ENCODE results near the gene DENND1A.

Gene DENND1A

DNA sequence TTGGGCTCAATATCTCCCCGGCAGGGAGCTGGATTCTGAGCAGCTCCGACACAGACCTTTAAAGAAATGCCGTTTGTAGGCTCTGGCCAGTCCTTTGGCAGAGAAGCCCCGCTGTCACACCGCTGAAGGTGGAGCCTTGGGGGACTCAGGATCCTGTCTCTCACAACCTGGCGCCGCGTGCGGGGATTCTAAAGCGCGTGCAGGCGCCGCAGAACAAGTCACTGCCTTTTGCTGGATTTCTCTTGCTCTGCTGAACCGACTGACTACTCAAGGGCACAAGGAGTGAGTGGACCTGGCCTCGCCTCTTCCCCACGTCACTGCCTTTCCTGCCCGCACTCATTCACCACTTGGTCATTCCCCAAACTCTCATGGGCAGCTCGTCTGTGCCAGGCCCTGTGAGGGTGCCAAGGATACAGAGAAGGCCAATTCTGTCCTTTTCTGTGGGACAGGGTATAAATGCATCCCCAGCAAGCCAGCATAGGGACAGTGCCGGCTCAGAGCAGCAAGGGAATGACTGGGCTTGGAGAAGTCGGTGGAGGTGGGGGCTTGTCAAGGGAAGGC is 504.6 kb downstream of the DENND1A start:
- no peak for TF ChIP-seq ZNF274 (IDR thresholded peaks at IDR 0.05; ENCODE audit: low read depth, low read length)
- no peak overlapping the region for H3K4me3 ChIP-seq (ENCODE audit: low read length)

DNA sequence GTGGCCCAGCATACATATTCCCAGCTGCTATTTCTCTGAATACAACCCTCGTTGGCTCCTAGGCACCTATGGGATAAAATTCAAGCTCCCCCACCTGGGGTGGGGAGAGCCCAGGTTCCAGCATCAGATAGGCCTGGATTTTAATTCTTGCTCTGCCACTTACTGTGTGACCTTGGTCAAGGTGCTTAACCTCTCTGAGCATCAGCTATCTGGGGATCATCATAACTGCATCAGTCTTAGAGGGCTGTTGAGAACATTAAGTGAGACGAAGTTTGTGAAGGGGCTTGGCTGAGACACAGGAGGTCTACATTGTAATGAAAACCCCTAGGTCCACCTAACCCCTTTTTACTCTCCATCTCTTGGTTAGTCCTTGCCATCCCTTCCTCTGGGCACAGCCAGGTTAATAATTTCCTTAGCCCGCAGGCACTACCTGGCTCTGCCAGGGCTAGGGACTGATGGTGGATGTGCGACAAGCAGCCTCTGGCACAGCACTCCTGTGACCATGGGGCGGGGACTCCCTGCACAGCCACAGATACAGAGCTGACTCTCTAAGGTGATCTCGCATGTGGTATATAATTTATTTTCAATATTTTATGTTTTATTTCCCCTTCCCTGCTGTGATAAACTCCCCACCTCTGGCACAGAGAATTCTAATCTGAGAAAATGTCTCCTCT is 505.2 kb downstream of the DENND1A start:
- no peak overlapping the region for H3K4me3 ChIP-seq (ENCODE audit: low read length)
- no peak for TF ChIP-seq ZNF274 (IDR thresholded peaks at IDR 0.05; ENCODE audit: low read depth, low read length)

DNA sequence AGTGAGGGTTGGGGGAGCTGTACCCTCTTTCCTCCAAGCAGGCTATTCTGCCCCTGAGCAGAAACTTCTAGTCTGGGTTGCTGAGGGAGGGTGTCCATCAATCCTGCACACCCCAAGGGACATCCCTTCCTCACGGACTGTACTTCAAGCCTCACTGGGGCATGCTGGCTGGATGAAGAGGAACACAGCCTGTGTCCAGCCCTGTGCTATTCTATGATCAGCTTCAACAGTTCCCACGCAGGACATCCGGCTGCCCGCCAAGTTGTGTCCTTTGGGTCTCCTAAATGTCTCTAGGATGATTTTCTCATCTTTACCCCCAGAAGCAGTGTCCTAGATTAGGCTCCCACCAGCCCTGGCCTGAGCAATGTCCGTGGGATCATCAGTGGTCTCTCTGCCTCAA is 505.8 kb downstream of the DENND1A start:
- no peak overlapping the region for H3K4me3 ChIP-seq (ENCODE audit: low read length)
- no peak for TF ChIP-seq ZNF274 (IDR thresholded peaks at IDR 0.05; ENCODE audit: low read depth, low read length)

DNA sequence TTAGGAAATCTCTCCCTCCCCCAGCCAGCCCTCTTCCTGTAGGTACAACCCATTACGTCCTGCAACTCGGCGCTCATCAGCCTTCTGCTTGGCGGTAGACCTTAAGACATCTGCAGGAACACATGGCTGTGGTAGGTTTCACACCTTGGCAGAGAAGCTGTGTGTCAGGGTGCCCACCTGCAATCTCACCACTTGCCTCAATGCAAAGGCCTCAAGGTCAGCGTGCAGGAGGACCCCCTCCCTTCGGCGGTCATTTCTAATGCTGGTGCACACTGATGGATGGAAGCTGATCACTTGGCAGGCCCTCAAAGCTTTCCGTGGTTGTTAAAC is 506.6 kb downstream of the DENND1A start:
- no peak for TF ChIP-seq ZNF274 (IDR thresholded peaks at IDR 0.05; ENCODE audit: low read depth, low read length)
- no peak overlapping the region for H3K4me3 ChIP-seq (ENCODE audit: low read length)

- H3K4me3 ChIP-seq (ENCODE audit: low read length) = no peak overlapping the region
- TF ChIP-seq ZNF274 (IDR thresholded peaks at IDR 0.05; ENCODE audit: low read depth, low read length) = no peak
Observed at GRCh38 chr9:123422635-123423310, 507.2 kb downstream of the DENND1A start.

DNA sequence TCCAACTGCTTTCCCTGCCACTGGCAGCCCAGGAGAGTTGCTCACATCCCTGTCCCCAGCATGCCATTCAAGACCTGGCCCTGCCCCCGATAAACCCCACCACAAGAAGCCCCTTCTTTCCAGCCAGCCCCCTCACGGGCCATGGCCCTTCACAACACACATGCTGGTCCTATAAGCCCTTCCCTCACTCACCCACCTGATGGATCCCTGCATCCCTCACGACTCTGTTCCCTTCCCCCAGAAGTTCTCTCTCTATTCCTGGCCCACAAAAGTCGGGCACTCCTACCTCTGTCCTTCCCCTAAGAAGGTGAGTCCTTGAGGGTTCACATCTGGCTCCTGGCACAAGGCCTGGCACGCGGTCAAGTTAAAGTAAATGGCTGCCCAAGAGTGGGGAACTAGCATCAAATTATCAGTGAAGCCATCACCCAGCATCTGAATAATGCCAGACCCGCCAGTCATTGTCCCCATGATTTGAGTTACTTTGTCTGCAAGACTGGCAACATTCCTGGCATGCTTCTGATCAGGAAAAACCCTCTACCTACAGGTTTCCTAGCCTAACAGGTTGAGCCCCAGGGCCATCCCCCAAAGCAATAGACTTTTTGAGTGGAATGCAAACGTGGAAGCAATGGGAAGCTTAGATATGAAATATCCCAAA is 508.0 kb downstream of the DENND1A start:
- no peak overlapping the region for H3K4me3 ChIP-seq (ENCODE audit: low read length)
- TF ChIP-seq ZNF274 (IDR thresholded peaks at IDR 0.05; ENCODE audit: low read depth, low read length) = no peak

DNA sequence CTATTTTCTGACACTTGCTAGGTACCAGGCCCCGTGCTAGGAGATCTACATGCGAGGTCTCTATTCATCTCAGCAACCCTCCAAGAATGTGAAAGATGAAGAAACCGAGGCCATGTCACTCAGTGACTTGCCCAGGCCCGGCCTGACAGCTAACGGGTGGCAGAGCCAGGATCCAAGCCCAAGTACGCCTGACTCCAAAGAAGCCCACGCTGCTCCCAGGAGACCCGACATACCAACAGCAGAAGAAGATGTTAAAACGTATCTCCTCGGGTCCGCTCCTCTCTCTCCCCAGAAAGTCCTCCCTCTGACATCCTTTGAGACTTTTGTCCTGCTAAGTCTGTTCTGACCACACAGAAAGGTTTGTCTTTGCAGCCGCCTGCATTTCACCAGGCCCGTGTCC is 508.7 kb downstream of the DENND1A start:
- no peak for TF ChIP-seq ZNF274 (IDR thresholded peaks at IDR 0.05; ENCODE audit: low read depth, low read length)
- no peak overlapping the region for H3K4me3 ChIP-seq (ENCODE audit: low read length)

GRCh38 chr9:123420592-123421111 is 509.3 kb downstream of the DENND1A start:
- H3K4me3 ChIP-seq (ENCODE audit: low read length) = no peak overlapping the region
- TF ChIP-seq ZNF274 (IDR thresholded peaks at IDR 0.05; ENCODE audit: low read depth, low read length) = no peak

GRCh38 chr9:123419721-123420591 is 510.0 kb downstream of the DENND1A start:
- TF ChIP-seq ZNF274 (IDR thresholded peaks at IDR 0.05; ENCODE audit: low read depth, low read length) = no peak
- no peak overlapping the region for H3K4me3 ChIP-seq (ENCODE audit: low read length)

- TF ChIP-seq ZNF274 (IDR thresholded peaks at IDR 0.05; ENCODE audit: low read depth, low read length) = no peak
- no peak overlapping the region for H3K4me3 ChIP-seq (ENCODE audit: low read length)
Observed at GRCh38 chr9:123419091-123419490, 510.8 kb downstream of the DENND1A start.

DNA sequence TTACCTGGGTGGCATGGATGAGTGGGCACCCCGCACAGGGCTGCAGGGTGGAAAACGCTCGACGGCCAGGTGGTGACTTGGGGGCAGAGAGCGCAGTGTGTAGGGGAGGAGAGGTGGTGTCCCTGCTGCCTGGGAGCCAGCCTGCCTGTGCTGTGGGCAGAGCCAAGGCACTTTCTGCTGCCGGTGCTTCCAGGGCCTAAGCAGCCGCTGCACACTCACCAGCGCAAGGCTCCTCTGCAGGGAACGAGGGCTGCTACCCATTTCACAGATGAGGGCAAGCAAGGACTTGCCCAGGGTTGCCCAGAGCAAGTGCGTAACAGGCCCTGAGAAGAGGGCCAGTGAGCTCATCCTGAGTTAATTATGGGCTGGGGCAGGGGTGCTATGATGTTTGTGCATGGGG is 511.4 kb downstream of the DENND1A start:
- no peak overlapping the region for H3K4me3 ChIP-seq (ENCODE audit: low read length)
- no peak for TF ChIP-seq ZNF274 (IDR thresholded peaks at IDR 0.05; ENCODE audit: low read depth, low read length)

DNA sequence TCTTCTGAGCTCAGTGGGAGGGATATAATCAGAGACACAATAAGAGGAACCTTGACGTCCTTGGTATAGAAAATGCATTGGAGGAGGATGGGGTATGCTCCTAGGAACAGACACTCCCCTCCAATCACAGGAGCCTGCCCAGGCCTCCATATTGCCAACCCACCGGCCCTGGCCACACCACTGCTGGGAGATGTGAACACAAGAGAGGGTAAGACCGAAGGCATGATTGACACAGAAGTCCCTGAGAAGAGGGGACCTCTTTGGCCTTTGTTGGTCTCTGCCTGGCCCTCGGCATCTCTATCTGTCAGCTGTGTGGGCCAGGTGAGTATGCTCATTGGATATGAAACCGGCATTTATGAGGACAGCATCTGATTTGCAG is 511.9 kb downstream of the DENND1A start:
- no peak for TF ChIP-seq ZNF274 (IDR thresholded peaks at IDR 0.05; ENCODE audit: low read depth, low read length)
- H3K4me3 ChIP-seq (ENCODE audit: low read length) = no peak overlapping the region

- no peak overlapping the region for H3K4me3 ChIP-seq (ENCODE audit: low read length)
- TF ChIP-seq ZNF274 (IDR thresholded peaks at IDR 0.05; ENCODE audit: low read depth, low read length) = no peak
Observed at GRCh38 chr9:123417289-123418051, 512.5 kb downstream of the DENND1A start.
